H9 (cell line): ENCODE results near the gene CKB. TPM values are rescaled to one million over a fixed set of nuclear protein-coding genes. Genes with fewer than 3 reads are reported as not detected.
A peak's percentile ranks its signal among the peaks of the same experiment; 100 is the strongest.

Source experiments
- DNase-seq: peaks from one replicate; pipeline ENCODE4 v3.0.0-alpha.2; 2017
- H2AFZ ChIP-seq: one replicate; pipeline ENCODE4 v1.6.1; 2013; ENCODE audit warnings: mild to moderate bottlenecking, low read length, control low read depth, moderate library complexity
- H2AK5ac ChIP-seq: 2 replicates; pipeline ENCODE4 v1.6.1; 2013; ENCODE audit warnings: low read length, control low read depth, mixed read lengths; ENCODE audit not compliant: insufficient read length
- H2BK120ac ChIP-seq: one replicate; pipeline ENCODE4 v1.6.1; 2013; ENCODE audit warnings: low read depth, mild to moderate bottlenecking, low read length, control low read depth, inconsistent platforms; ENCODE audit not compliant: poor library complexity, severe bottlenecking
- H2BK12ac ChIP-seq: 2 replicates; pipeline ENCODE4 v1.6.1; 2013; ENCODE audit warnings: low read length, control low read depth, mixed read lengths, low read depth; ENCODE audit not compliant: insufficient read length
- H2BK15ac ChIP-seq: 2 replicates; pipeline ENCODE4 v1.6.1; 2013; ENCODE audit warnings: low read depth, low read length, control low read depth
- H2BK20ac ChIP-seq: one replicate; pipeline ENCODE4 v1.6.1; 2013; ENCODE audit warnings: low read depth, mild to moderate bottlenecking, low read length, control low read depth, inconsistent platforms; ENCODE audit not compliant: poor library complexity, severe bottlenecking
- H2BK5ac ChIP-seq: 2 replicates; pipeline ENCODE4 v1.6.1; 2013; ENCODE audit warnings: low read length, control low read depth, mixed read lengths; ENCODE audit not compliant: insufficient read length
- H3K14ac ChIP-seq: 2 replicates; pipeline ENCODE4 v1.6.1; 2013; ENCODE audit warnings: low read length, control low read depth; ENCODE audit not compliant: insufficient read depth
- H3K18ac ChIP-seq: 2 replicates; pipeline ENCODE4 v1.6.1; 2013; ENCODE audit warnings: low read depth, mild to moderate bottlenecking, mixed read lengths, low read length, control low read depth; ENCODE audit not compliant: insufficient read length
- H3K23ac ChIP-seq: 2 replicates; pipeline ENCODE4 v1.6.1; 2013; ENCODE audit warnings: low read length, control low read depth, mixed read lengths, low read depth; ENCODE audit not compliant: insufficient read length
- H3K23me2 ChIP-seq: 2 replicates; pipeline ENCODE4 v1.6.1; 2013; ENCODE audit warnings: low read depth, mild to moderate bottlenecking, mixed read lengths, low read length, control low read depth; ENCODE audit not compliant: insufficient read length, poor library complexity, severe bottlenecking
- H3K27ac ChIP-seq: 2 replicates; pipeline ENCODE4 v1.5.1; 2013; ENCODE audit warnings: low read length, control low read depth, mixed read lengths, low read depth; ENCODE audit not compliant: insufficient read length
- H3K27me3 ChIP-seq: 2 replicates; pipeline ENCODE4 v1.6.1; 2013; ENCODE audit warnings: low read length, control low read depth, inconsistent platforms; ENCODE audit not compliant: insufficient read depth
- H3K4ac ChIP-seq: 2 replicates; pipeline ENCODE4 v1.6.1; 2013; ENCODE audit warnings: low read depth, mild to moderate bottlenecking, control low read depth, inconsistent platforms, low read length, moderate library complexity
- H3K4me1 ChIP-seq: 2 replicates; pipeline ENCODE4 v1.6.1; 2013; ENCODE audit warnings: low read length, control low read depth, inconsistent platforms; ENCODE audit not compliant: insufficient read depth
- H3K4me2 ChIP-seq: 2 replicates; pipeline ENCODE4 v1.6.1; 2013; ENCODE audit warnings: low read length, control low read depth, mixed read lengths; ENCODE audit not compliant: insufficient read length, insufficient read depth
- H3K56ac ChIP-seq: 2 replicates; pipeline ENCODE4 v1.6.1; 2013; ENCODE audit warnings: low read depth, mild to moderate bottlenecking, mixed read lengths, low read length, control low read depth; ENCODE audit not compliant: insufficient read length
- H3K79me1 ChIP-seq: 2 replicates; pipeline ENCODE4 v1.6.1; 2013; ENCODE audit warnings: low read depth, mild to moderate bottlenecking, moderate library complexity, low read length, control low read depth, inconsistent platforms; ENCODE audit not compliant: insufficient read depth, poor library complexity, severe bottlenecking
- H3K79me2 ChIP-seq: 2 replicates; pipeline ENCODE4 v1.6.1; 2013; ENCODE audit warnings: low read length, control low read depth, inconsistent platforms; ENCODE audit not compliant: insufficient read depth
- H3K9ac ChIP-seq: 2 replicates; pipeline ENCODE4 v1.6.1; 2013; ENCODE audit warnings: low read length, control low read depth, mixed read lengths; ENCODE audit not compliant: insufficient read length; ENCODE audit errors: extremely low read depth
- H3K9me3 ChIP-seq: one replicate; pipeline ENCODE4 v1.6.1; 2013; ENCODE audit warnings: low read depth, low read length, inconsistent platforms; ENCODE audit not compliant: control insufficient read depth
- H3T11ph ChIP-seq: one replicate; pipeline ENCODE4 v1.6.1; 2013; ENCODE audit warnings: mild to moderate bottlenecking, low read length, control low read depth, inconsistent platforms
- H4K20me1 ChIP-seq: one replicate; pipeline ENCODE4 v1.6.1; 2013; ENCODE audit not compliant: control insufficient read depth, insufficient read length, insufficient read depth
- H4K5ac ChIP-seq: 2 replicates; pipeline ENCODE4 v1.6.1; 2013; ENCODE audit warnings: low read depth, mild to moderate bottlenecking, mixed read lengths, low read length, control low read depth; ENCODE audit not compliant: insufficient read length
- H4K8ac ChIP-seq: replicated peaks from 2 replicates; pipeline ENCODE4 v1.6.1; 2013; ENCODE audit warnings: low read length, control low read depth, mixed read lengths, low read depth; ENCODE audit not compliant: insufficient read length
- H4K91ac ChIP-seq: 2 replicates; pipeline ENCODE4 v1.6.1; 2013; ENCODE audit warnings: low read depth, mild to moderate bottlenecking, moderate library complexity, mixed read lengths, low read length, control low read depth; ENCODE audit not compliant: insufficient read length
- H3K27ac Mint-ChIP-seq, 3 experiments: 2 replicates in 2 of 3; 3 replicates in 1 of 3; pipeline ENCODE4 v1.8.0; 2020 to 2021; ENCODE audit warnings: mixed read lengths in 3 of 3, mild to moderate bottlenecking in 1 of 3, moderate library complexity in 1 of 3
- H3K27me3 Mint-ChIP-seq: 2 replicates; pipeline ENCODE4 v1.8.0; 2021; ENCODE audit warnings: low read depth, mild to moderate bottlenecking, moderate library complexity, mixed read lengths
- H3K36me3 Mint-ChIP-seq, 3 experiments: 2 replicates in 2 of 3; 3 replicates in 1 of 3; pipeline ENCODE4 v1.8.0; 2020 to 2021; ENCODE audit warnings: low read depth in 3 of 3, mixed read lengths in 3 of 3; ENCODE audit not compliant: insufficient read depth in 1 of 3
- H3K4me1 Mint-ChIP-seq, 2 experiments: 2 replicates each; pipeline ENCODE4 v1.8.0; 2020; ENCODE audit warnings: mixed read lengths in 2 of 2
- H3K4me3 Mint-ChIP-seq, 2 experiments: 2 replicates in 1 of 2; 3 replicates in 1 of 2; pipeline ENCODE4 v1.8.0; 2020 to 2021; ENCODE audit warnings: mild to moderate bottlenecking in 2 of 2, mixed read lengths in 2 of 2, moderate library complexity in 1 of 2
- H3K9me3 Mint-ChIP-seq, 2 experiments: 2 replicates in 1 of 2; 3 replicates in 1 of 2; pipeline ENCODE4 v1.8.0; 2020; ENCODE audit warnings: mild to moderate bottlenecking in 2 of 2, mixed read lengths in 2 of 2, moderate library complexity in 1 of 2
- WGBS: extraction: QIAGEN DNeasy Blood & Tissue Kit; methylation state at CpG from one replicate; pipeline ENCODE4 v1.1.7; 2013; ENCODE audit warnings: missing lambda C conversion rate, low lambda C conversion rate, mixed read lengths; ENCODE audit not compliant: insufficient read length; ENCODE audit errors: extremely low coverage; 5-methylcytosine and 5-hydroxymethylcytosine counted together
- total RNA-seq: library from RNA; stranded (reverse); gene quantifications from 2 replicates; pipeline ENCODE4 v1.2.1, GENCODE V29; 2021
- TF ChIP-seq, protein P1 (sequence below): fragments of 200-600 bp; sonication (generic); conservative IDR thresholded peaks from 3 replicates; pipeline ENCODE4 v1.8.0; 2021; ENCODE audit warnings: antibody characterized with exemption, mild to moderate bottlenecking

Gene CKB
- total RNA-seq, 1 experiment from 2014 or later = 517 TPM

DNA sequence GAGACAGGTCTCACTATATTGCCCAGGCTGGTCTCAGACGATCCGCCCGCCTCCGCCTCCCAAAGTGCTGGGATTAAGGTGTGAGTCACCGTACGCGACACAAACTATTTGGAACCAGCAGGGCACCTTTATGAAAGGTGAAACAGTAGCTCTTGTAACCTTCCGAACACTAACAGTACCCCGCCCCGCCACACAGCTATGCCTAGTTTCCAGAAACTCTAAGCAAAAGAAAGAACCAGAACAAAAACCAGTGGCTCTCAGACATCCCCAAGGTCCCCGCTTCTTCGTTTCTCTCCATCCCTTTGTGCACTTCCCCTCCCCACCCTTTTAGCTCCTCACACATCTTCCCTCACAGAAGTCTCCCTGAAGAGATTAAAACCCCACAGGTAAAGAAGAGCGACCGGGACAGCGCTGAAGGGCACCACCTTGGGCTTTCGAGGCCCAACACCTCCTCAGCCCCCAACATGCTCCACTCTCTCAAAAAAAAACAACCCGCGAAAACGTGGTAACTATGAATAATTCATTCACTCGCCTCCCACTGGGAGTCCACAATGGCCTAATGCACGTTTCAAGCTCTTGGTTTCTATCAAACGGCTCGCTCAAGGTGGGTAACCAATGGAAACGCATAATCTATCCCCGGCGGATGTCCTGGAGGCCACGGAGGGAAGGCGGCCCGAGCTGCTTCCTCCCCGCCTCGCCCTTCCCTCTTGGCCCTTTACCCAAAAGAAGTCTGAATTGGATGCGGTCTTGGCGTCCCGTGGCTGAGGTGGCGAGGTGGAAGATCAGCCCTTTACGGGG, 39.0 kb upstream of the CKB start:
- Mint-ChIP-seq H3K27ac (peak overlapping the region; percentile 93 to 95 (median 95)), H3K36me3 (peaks cover 19 to 29% (median 24%) of the 10 kb centered on the region in 3 experiments), H3K9me3 (no peaks in the 10 kb centered on the region), H3K27me3 (no peaks in the 10 kb centered on the region), H3K4me1 (peaks cover 20 to 21% of the 10 kb centered on the region in 2 experiments), H3K4me3 (peak overlapping the region; percentile 85 to 93)
- no peaks in the 10 kb centered on the region for H3K27me3 ChIP-seq
- H2BK12ac ChIP-seq = no peak overlapping the region
- H3K27ac ChIP-seq = no peak overlapping the region
- H3K9me3 ChIP-seq = no peaks in the 10 kb centered on the region
- H3K23me2 ChIP-seq = peaks cover 13% of the 10 kb centered on the region
- WGBS = no CpG with 5 or more reads among the region's 36 CpGs
- no peak overlapping the region for H2BK120ac ChIP-seq
- H3K4me2 ChIP-seq = peak overlapping the region; percentile 66
- H2BK20ac ChIP-seq = no peak overlapping the region
- peaks cover 25% of the 10 kb centered on the region; the same call in 1 of the 2 replicates for H3K79me2 ChIP-seq
- peak overlapping the region; percentile 9 for H3K18ac ChIP-seq
- H3K4me1 ChIP-seq = no peaks in the 10 kb centered on the region
- peak overlapping the region; percentile 7; the same call in 1 of the 2 replicates for H3K14ac ChIP-seq
- H3T11ph ChIP-seq = no peak overlapping the region
- no peak overlapping the region for H2BK5ac ChIP-seq
- no peak overlapping the region for H3K56ac ChIP-seq
- H4K5ac ChIP-seq = no peak overlapping the region
- DNase-seq = peak; percentile 47
- no peak overlapping the region for H4K8ac ChIP-seq
- TF ChIP-seq, protein P1, sequence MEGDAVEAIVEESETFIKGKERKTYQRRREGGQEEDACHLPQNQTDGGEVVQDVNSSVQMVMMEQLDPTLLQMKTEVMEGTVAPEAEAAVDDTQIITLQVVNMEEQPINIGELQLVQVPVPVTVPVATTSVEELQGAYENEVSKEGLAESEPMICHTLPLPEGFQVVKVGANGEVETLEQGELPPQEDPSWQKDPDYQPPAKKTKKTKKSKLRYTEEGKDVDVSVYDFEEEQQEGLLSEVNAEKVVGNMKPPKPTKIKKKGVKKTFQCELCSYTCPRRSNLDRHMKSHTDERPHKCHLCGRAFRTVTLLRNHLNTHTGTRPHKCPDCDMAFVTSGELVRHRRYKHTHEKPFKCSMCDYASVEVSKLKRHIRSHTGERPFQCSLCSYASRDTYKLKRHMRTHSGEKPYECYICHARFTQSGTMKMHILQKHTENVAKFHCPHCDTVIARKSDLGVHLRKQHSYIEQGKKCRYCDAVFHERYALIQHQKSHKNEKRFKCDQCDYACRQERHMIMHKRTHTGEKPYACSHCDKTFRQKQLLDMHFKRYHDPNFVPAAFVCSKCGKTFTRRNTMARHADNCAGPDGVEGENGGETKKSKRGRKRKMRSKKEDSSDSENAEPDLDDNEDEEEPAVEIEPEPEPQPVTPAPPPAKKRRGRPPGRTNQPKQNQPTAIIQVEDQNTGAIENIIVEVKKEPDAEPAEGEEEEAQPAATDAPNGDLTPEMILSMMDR = 0 out of 3 replicates have a peak, but pooled peaks have one; percentile 7
- no peak overlapping the region for H2BK15ac ChIP-seq
- no peak overlapping the region for H4K91ac ChIP-seq
- no peak overlapping the region for H3K23ac ChIP-seq
- no peak overlapping the region for H2AFZ ChIP-seq
- H3K4ac ChIP-seq = no peak overlapping the region
- no peak overlapping the region for H2AK5ac ChIP-seq
- peaks cover 12% of the 10 kb centered on the region for H3K79me1 ChIP-seq
- H4K20me1 ChIP-seq = no peaks in the 10 kb centered on the region
- peak overlapping the region; percentile 62 for H3K9ac ChIP-seq
